GM19043 (cell line): ENCODE results near the gene SPAG6.
"Not testable (repeated sequence)": the region's sequence is repeated elsewhere in the genome, so short reads cannot be mapped to it uniquely, and the experiment has no call there.

ENCODE experiments used
- ATAC-seq: cut with Tn5 transposase; IDR thresholded peaks from one replicate; pipeline ENCODE4 v1.9.1; 2021; ENCODE audit warnings: low read depth; ENCODE audit not compliant: unreplicated experiment

Gene SPAG6

DNA sequence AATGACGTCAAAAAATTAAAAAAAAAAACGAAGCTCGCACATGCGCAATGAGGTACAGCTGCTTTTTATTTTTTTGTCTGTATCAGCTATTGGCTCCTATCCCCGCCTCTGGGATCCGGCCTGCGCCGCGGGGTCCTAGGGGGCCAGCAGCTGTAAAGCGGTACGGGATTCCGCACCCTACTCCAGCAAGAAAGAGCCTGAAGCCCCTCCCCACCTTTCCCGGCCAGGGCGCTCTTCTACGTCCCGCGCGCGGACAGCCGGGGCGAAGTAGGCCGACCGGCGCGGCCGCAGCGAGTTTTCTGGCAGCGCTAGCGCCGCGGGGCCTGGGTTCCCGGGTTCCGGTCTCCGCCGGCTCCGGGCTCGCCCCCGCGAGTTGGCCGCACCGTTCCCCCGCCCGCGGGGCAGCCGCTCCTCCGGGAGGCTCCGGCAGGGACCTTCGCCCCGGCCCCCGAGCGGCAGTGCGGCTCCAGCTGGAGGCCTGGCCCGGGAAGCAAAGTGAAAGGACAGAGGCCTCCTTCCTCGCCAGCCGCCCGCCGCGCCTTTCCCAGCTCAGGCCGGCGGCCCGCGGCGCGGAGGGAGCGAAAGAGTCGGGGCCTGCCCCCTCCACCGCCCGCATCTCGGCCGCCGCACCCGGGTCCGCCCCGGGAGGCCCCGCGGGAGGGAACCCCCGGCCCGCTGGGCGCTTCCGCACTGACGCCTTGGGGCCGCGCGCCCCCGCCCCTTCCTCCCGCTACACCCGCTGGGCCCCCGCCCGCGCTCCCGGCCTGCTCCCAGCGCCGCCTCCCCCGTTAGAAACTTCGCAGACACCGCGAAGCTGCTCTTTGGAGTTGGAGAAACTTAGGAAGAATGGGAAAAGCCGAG, 4.7 kb upstream of the SPAG6 start:
- peak; percentile 34 for ATAC-seq

GRCh38 chr10:22341190-22341925, 3.9 kb upstream of the SPAG6 start:
- peak; percentile 7 for ATAC-seq

DNA sequence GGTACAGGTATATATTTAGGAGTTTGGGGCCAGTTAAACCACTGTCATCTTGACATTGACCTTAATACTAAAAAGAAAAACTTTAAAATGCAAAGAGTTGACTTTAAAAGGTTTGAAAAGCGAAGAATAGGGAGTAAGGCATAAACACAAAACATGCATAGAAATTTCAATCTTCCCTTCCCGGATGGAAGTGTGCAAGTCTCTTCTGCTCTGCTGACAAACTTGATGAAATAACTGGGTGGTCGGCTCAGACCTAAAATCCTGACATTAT, 3.4 kb upstream of the SPAG6 start:
- ATAC-seq = no peak

DNA sequence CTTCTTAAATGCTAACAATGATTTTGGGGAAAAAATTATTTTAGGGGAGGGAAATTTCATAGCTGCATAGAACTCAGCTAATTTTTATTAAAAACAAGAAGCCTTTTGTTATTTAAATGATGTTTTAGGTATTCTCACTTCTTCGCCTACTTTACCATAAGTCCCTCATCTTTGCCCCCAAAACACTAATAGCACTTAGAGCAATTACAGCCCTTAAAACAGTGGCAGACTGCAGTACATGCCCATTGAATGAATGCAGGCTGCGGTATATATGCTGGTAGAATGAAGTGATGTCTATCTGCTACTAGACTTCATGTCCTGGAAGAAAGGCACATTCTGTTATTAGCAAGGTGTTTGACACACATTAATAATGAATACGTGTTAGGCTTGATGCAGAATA, 2.9 kb upstream of the SPAG6 start:
- no peak for ATAC-seq

GRCh38 chr10:22343731-22344130, 1.6 kb upstream of the SPAG6 start:
- no peak for ATAC-seq

DNA sequence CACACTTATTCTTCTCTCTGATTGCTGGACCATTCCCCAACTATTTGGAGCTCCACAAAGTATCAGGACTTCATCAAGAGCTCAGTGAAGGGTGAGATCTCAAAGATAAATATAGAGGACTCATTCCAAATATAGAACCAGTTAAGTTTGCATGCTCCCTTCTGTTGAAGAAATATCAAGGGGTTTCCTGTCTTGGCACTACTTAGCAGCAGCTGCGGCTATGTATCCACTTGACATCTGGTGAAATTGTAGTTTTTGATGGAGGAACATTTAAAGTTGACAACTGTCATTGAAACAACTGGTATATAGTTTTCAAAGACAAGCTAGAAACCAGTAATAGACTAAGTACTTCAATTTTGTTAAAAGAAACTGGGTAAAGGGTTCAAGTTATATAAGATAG, 1.0 kb upstream of the SPAG6 start:
- ATAC-seq = no peak

DNA sequence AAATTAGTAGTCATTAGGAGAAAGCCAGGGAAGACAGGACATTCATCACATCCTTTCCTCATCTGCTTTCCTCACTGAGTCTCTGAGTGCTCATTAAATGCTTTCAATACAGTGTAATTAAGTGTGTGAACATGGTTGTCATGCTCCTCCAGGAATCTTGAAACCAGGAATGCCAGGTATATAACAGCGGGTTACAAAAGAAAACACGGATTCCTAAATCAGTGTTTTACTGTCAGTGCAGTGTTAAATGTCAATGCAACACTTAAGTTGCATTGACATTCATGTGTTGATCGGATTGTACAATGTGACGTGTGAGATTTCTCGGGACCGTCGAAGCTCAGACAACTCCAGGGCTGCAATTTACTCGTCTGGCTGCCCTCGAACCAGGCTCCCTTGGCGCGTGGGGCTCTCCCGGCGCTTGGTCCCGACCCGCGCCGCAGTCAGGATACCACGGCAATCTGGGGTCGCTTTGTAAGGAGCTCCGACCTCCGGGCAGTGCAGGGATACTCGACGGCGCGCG, 455 bp upstream of the SPAG6 start:
- ATAC-seq = no peak

DNA sequence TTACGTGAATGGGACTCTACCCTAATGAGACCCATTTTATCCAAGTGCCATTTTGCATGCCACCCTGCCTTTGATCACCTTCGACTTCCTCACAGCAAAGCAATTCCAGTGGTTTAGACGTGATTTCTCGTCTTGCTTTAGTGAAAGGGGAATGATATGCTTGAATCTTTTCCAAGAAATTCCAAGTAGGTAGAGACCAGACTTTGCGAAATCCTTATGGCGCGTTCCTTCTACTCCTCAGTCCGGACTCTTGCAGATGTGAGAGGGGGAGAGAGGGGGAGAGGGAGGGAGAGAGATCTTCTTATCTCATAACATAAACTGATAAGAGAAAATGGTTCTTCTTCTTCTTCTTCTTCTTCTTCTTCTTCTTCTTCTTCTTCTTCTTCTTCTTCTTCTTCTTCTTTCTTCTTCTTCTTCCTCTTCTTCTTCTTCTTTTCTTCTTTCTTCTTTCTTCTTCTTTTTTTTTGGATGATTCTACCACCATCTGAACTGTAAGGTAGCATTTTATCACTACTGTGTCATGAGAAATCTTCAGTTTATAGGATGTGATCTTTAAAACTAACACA, 883 bp downstream of the SPAG6 start:
- ATAC-seq = no peak

DNA sequence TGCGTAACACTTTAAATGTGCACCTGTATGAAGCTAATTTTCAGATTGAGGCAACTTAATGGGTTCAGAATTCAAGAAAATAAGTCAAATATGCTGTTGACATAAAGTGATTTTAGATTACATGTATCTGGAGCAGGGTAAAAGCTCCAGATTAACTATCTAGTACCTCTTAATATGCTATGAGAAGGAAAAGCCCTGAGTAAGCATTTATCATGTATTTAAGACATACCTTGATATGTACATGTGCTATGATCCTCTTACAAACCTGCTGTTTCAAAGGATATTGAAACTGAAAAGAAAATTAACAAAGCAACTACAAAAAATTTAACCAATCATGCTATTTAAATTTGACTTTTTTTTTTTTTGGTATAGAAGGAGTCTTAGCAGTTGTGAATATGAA, 4.5 kb downstream of the SPAG6 start:
- ATAC-seq = no peak

DNA sequence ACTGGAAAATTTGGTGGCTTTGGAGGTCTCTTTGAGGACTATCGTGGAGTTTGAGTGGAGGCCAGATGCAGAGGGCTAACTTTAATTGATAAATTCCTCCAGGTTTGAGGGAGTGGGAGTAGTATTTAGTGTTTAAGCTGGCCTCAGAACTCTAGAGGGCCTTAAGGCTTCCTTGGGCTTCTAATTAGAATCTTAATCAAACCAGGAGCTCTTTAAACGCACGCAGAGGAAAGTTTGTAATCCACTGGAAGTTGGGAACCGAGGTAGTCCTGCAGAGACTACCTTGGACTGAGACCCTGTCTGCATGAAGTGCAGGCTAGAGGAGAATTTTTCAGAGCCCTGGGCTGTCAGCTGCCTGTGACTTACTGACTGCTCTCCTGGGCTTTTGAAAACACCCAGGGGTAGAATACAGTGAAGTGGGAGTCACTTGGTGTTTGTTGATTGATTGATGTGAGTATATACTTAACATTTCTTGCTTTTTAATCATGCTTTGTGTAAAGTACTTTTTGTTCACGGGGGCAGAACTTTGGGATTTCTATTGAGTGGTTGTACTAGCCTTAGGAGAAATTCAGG, 5.9 kb downstream of the SPAG6 start:
- ATAC-seq = no peak

GRCh38 chr10:22356324-22356873, 11.1 kb downstream of the SPAG6 start:
- ATAC-seq = no peak

GRCh38 chr10:22357770-22358169, 12.5 kb downstream of the SPAG6 start:
- ATAC-seq = not testable (repeated sequence)

- ATAC-seq = no peak
These were observed 18.0 kb downstream of the SPAG6 start for GRCh38 chr10:22363305-22363704.

GRCh38 chr10:22364407-22365140, 19.3 kb downstream of the SPAG6 start:
- ATAC-seq = no peak

DNA sequence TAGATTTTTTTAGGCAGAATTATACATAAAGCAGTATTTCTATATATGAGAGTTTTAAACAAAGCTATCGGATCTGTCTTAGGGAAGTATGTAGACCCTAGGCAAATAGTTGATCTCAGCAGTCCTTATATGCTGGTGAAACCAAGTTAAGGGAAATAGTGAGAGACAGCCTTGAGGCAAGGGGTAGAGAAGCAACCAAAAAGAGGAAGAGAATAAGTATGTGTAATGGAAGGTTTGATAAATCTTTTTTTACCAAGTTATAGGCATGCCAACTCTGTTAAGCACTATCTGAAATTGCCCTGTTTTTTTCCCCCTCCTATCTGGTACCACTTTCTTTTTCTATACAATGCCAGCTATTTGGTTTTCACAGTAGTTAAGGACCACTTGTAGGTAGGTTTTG, 19.9 kb downstream of the SPAG6 start:
- no peak for ATAC-seq

- ATAC-seq = no peak
These were observed 20.5 kb downstream of the SPAG6 start for GRCh38 chr10:22365644-22366434.

DNA sequence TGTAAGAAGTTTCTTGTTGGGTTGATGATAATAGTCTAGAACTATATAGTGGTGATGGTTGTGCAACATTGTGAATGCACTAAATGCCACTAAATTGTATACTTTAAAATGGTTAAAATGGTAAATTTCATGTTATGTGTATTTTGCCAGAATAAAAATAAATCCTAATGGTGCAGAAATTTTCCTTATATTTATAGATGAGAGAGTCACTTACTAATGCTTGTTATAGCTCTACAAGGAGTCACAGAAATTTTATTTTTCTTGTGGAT, 21.1 kb downstream of the SPAG6 start:
- no peak for ATAC-seq

- no peak for ATAC-seq
These were observed 21.5 kb downstream of the SPAG6 start for GRCh38 chr10:22366771-22367170.

- no peak for ATAC-seq
These were observed 22.2 kb downstream of the SPAG6 start for GRCh38 chr10:22367471-22367870.

DNA sequence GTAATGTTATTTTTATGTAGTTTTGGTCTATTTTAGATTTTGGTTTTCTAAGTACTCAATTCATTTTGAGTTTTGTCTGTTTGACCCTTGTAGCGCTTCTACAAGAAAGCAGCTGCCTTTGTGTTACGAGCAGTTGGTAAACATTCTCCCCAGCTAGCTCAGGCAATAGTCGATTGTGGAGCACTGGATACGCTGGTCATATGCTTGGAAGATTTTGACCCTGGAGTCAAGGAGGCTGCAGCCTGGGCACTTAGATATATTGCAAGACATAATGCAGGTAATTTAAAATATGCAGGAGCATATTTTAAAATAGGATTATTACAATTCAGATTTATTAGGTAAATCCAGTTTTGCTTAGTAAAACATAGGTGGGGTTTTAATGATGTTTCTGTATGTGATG, 23.1 kb downstream of the SPAG6 start:
- no peak for ATAC-seq
